Measurements from ENCODE around the gene SANBR. TPM values are rescaled to one million over a fixed set of nuclear protein-coding genes. Genes with fewer than 3 reads are reported as not detected.

SANBR gene
- total and polyA plus RNA-seq, 2 of the 13 experiments (the other 11 are each of a cell fraction or from before 2014, with no cell fraction given), result 9.8 to 20.9 TPM

DNA sequence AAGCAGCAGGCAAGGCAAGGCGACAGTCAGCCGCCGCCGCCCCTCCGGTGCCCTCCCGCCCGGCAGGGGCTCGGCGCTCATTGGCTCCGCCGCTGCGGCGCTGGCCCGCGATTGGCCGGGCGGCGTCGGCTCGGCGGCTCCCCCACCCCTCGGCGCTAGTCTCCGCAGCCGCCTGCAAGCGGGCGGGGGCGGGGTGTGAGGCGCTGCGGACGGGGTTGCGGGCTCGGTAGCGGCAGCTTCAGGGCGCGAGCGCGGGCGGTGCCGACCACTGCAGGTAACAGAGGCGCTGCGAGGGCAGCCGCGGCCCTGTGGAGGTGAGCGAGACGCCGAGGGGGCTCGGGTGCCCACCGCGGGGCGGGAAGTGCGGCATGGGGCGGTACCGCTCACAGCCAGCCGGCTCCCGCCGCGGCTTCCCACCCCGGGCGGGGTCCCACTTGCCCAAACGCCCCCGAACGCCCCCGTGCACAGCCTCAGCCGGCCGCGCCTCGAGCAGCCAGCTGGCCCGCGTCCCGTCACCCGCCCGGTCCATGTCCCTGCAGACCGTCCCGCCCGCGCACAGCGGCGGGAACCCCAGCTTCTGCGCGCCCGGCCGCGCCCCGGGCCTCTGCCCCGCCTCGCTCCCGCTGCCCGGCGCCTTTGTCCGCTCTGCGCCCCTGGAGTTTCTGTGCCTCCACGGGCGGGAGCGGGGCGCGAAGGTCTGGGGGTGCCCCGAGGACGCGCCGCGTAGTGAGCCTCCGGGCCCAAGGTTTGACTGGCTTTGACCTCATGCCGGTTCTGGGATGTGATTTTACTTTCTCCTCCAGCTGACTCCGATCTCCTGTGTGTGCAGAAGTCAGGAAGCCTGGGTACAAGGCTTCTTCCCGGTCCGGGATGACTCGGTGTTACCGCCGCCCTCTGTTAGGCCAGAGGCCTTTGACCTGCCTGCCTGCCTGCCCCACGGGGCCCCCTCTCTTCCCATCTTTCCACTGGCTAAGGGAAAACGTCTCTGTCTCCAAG, at the start of gene SANBR (continued):
- TF ChIP-seq, protein P1, sequence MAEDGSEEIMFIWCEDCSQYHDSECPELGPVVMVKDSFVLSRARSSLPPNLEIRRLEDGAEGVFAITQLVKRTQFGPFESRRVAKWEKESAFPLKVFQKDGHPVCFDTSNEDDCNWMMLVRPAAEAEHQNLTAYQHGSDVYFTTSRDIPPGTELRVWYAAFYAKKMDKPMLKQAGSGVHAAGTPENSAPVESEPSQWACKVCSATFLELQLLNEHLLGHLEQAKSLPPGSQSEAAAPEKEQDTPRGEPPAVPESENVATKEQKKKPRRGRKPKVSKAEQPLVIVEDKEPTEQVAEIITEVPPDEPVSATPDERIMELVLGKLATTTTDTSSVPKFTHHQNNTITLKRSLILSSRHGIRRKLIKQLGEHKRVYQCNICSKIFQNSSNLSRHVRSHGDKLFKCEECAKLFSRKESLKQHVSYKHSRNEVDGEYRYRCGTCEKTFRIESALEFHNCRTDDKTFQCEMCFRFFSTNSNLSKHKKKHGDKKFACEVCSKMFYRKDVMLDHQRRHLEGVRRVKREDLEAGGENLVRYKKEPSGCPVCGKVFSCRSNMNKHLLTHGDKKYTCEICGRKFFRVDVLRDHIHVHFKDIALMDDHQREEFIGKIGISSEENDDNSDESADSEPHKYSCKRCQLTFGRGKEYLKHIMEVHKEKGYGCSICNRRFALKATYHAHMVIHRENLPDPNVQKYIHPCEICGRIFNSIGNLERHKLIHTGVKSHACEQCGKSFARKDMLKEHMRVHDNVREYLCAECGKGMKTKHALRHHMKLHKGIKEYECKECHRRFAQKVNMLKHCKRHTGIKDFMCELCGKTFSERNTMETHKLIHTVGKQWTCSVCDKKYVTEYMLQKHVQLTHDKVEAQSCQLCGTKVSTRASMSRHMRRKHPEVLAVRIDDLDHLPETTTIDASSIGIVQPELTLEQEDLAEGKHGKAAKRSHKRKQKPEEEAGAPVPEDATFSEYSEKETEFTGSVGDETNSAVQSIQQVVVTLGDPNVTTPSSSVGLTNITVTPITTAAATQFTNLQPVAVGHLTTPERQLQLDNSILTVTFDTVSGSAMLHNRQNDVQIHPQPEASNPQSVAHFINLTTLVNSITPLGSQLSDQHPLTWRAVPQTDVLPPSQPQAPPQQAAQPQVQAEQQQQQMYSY (CRISPR knock-in tag; IDR thresholded peaks at IDR 0.05), result peak; percentile 63; the same call in 1 of the 2 replicates
- TF ChIP-seq ZNF792 (CRISPR knock-in tag; IDR thresholded peaks at IDR 0.05) (no peak), DMAP1 (CRISPR knock-in tag; IDR thresholded peaks at IDR 0.05) (peak; percentile 77; the same call in 1 of the 2 replicates), NFKB2 (CRISPR knock-in tag; IDR thresholded peaks at IDR 0.05; ENCODE audit: borderline replicate concordance) (0 out of 2 replicates have a peak, but pooled peaks have one; percentile 73), REPIN1 (CRISPR knock-in tag; IDR thresholded peaks at IDR 0.05; ENCODE audit: borderline replicate concordance, low read depth) (peak; percentile 26; the same call in 1 of the 2 replicates), TMF1 (CRISPR knock-in tag; IDR thresholded peaks at IDR 0.05; ENCODE audit: low read depth) (peak; percentile 70; the same call in 1 of the 2 replicates), MED8 (CRISPR knock-in tag; IDR thresholded peaks at IDR 0.05; ENCODE audit: insufficient replicate concordance) (no peak), BORCS8-MEF2B (CRISPR knock-in tag; IDR thresholded peaks at IDR 0.05) (peak; percentile 68; the same call in 1 of the 2 replicates), POLR2G (IDR thresholded peaks at IDR 0.05; ENCODE audit: low read depth, low read length) (peak; percentile 65), ELF1 (CRISPR knock-in tag; IDR thresholded peaks at IDR 0.05) (peak; percentile 33; the same call in 1 of the 2 replicates), SPEN (CRISPR knock-in tag; IDR thresholded peaks at IDR 0.05; ENCODE audit: low read depth) (peak; percentile 75; the same call in 1 of the 2 replicates), ZNF709 (CRISPR knock-in tag; IDR thresholded peaks at IDR 0.05) (peak; percentile 89; the same call in 1 of the 2 replicates)
- TF ChIP-seq, protein P2, sequence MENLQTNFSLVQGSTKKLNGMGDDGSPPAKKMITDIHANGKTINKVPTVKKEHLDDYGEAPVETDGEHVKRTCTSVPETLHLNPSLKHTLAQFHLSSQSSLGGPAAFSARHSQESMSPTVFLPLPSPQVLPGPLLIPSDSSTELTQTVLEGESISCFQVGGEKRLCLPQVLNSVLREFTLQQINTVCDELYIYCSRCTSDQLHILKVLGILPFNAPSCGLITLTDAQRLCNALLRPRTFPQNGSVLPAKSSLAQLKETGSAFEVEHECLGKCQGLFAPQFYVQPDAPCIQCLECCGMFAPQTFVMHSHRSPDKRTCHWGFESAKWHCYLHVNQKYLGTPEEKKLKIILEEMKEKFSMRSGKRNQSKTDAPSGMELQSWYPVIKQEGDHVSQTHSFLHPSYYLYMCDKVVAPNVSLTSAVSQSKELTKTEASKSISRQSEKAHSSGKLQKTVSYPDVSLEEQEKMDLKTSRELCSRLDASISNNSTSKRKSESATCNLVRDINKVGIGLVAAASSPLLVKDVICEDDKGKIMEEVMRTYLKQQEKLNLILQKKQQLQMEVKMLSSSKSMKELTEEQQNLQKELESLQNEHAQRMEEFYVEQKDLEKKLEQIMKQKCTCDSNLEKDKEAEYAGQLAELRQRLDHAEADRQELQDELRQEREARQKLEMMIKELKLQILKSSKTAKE (CRISPR knock-in tag; IDR thresholded peaks at IDR 0.05; ENCODE audit: borderline replicate concordance), result peak; percentile 48; the same call in 1 of the 2 replicates
- TF ChIP-seq, protein P3, sequence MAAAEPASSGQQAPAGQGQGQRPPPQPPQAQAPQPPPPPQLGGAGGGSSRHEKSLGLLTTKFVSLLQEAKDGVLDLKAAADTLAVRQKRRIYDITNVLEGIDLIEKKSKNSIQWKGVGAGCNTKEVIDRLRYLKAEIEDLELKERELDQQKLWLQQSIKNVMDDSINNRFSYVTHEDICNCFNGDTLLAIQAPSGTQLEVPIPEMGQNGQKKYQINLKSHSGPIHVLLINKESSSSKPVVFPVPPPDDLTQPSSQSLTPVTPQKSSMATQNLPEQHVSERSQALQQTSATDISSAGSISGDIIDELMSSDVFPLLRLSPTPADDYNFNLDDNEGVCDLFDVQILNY (CRISPR knock-in tag; conservative IDR thresholded peaks at IDR 0.05), result 0 out of 2 replicates have a peak, but pooled peaks have one; percentile 35
- TF ChIP-seq, protein P4, sequence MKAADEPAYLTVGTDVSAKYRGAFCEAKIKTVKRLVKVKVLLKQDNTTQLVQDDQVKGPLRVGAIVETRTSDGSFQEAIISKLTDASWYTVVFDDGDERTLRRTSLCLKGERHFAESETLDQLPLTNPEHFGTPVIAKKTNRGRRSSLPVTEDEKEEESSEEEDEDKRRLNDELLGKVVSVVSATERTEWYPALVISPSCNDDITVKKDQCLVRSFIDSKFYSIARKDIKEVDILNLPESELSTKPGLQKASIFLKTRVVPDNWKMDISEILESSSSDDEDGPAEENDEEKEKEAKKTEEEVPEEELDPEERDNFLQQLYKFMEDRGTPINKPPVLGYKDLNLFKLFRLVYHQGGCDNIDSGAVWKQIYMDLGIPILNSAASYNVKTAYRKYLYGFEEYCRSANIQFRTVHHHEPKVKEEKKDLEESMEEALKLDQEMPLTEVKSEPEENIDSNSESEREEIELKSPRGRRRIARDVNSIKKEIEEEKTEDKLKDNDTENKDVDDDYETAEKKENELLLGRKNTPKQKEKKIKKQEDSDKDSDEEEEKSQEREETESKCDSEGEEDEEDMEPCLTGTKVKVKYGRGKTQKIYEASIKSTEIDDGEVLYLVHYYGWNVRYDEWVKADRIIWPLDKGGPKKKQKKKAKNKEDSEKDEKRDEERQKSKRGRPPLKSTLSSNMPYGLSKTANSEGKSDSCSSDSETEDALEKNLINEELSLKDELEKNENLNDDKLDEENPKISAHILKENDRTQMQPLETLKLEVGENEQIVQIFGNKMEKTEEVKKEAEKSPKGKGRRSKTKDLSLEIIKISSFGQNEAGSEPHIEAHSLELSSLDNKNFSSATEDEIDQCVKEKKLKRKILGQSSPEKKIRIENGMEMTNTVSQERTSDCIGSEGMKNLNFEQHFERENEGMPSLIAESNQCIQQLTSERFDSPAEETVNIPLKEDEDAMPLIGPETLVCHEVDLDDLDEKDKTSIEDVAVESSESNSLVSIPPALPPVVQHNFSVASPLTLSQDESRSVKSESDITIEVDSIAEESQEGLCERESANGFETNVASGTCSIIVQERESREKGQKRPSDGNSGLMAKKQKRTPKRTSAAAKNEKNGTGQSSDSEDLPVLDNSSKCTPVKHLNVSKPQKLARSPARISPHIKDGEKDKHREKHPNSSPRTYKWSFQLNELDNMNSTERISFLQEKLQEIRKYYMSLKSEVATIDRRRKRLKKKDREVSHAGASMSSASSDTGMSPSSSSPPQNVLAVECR (CRISPR knock-in tag; IDR thresholded peaks at IDR 0.05; ENCODE audit: borderline replicate concordance), result peak; percentile 97
